ENCODE results near the gene ARCN1. TPM values are rescaled to one million over a fixed set of nuclear protein-coding genes. Genes with fewer than 3 reads are reported as not detected.

The ARCN1 gene
- polyA plus RNA-seq, 2 of the 4 experiments (the other 2 are of a cell fraction), result 88.7 to 150 TPM

- no peak for DNase-seq (ENCODE audit: low read depth in 1 of 2, low spot score in 1 of 2)
- CTCF ChIA-PET, result interaction anchor here (0.7 to 1.0 kb wide), 2 partner anchors 21 to 23 kb away, joined by 3 read pairs; no protein-coding TSS in a partner anchor
- POLR2A ChIA-PET, result no interaction called here
These were observed 39.1 kb upstream of the ARCN1 start for GRCh38 chr11:118532852-118533768.

GRCh38 chr11:118533769-118534729, 38.2 kb upstream of the ARCN1 start:
- WGBS (ENCODE audit: missing lambda C conversion rate), result 82% methylated on average over 22 of the region's 27 CpGs
- ChIA-PET POLR2A (no interaction called here), CTCF (interaction anchor here (0.8 to 1.4 kb wide), 2 partner anchors 8 to 11 kb away, joined by 3 to 4 read pairs; no protein-coding TSS in a partner anchor)
- H3K4me2 ChIP-seq, result no peak overlapping the region
- ATAC-seq (peak; percentile 18 to 31; a peak in 3 of 6 replicates), DNase-seq (ENCODE audit: low read depth in 1 of 2, low spot score in 1 of 2) (no peak), FAIRE-seq (no peak)
- no peaks in the 10 kb centered on the region for H3K4me1 ChIP-seq
- no peak overlapping the region for H3K27ac ChIP-seq
- H3K9me3 ChIP-seq, result no peaks in the 10 kb centered on the region
- H3K4me3 ChIP-seq, result no peak overlapping the region
- no peak for TF ChIP-seq TFCP2L1 (CRISPR knock-in tag; IDR thresholded peaks at IDR 0.05)
- no peak for TF ChIP-seq HEYL (CRISPR knock-in tag; IDR thresholded peaks at IDR 0.05)
- TF ChIP-seq FOSL2 (IDR thresholded peaks at IDR 0.05), result no peak
- no peak for TF ChIP-seq FOSL2 (CRISPR knock-in tag; IDR thresholded peaks at IDR 0.05)
- TF ChIP-seq PBX3 (IDR thresholded peaks at IDR 0.05), result no peak
- no peak for TF ChIP-seq HOXA7 (CRISPR knock-in tag; IDR thresholded peaks at IDR 0.05)
- no peak for TF ChIP-seq TP53 (CRISPR knock-in tag; IDR thresholded peaks at IDR 0.05)
- no peak for TF ChIP-seq RARB (CRISPR knock-in tag; IDR thresholded peaks at IDR 0.05)
- TF ChIP-seq EHF (CRISPR knock-in tag; IDR thresholded peaks at IDR 0.05), result no peak
- no peak for TF ChIP-seq SREBF2 (IDR thresholded peaks at IDR 0.05)
- no peak for TF ChIP-seq BCL3 (IDR thresholded peaks at IDR 0.05)
- TF ChIP-seq JUN (IDR thresholded peaks at IDR 0.05), result no peak

More at GRCh38 chr11:118532852-118533768, 39.1 kb upstream of the ARCN1 start:
- 81% methylated on average over 10 of the region's 19 CpGs for WGBS (ENCODE audit: missing lambda C conversion rate)
- ATAC-seq (no peak), FAIRE-seq (no peak)
- H3K27ac ChIP-seq, result no peak overlapping the region
- no peak overlapping the region for H3K4me2 ChIP-seq
- no peaks in the 10 kb centered on the region for H3K4me1 ChIP-seq
- H3K9me3 ChIP-seq, result no peaks in the 10 kb centered on the region
- TF ChIP-seq CTCF (IDR thresholded peaks at IDR 0.05), result no peak
- TF ChIP-seq, protein P1, sequence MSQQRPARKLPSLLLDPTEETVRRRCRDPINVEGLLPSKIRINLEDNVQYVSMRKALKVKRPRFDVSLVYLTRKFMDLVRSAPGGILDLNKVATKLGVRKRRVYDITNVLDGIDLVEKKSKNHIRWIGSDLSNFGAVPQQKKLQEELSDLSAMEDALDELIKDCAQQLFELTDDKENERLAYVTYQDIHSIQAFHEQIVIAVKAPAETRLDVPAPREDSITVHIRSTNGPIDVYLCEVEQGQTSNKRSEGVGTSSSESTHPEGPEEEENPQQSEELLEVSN (IDR thresholded peaks at IDR 0.05; ENCODE audit: borderline replicate concordance, low read depth), result no peak
- no peak for TF ChIP-seq CBX2 (IDR thresholded peaks at IDR 0.05; ENCODE audit: borderline replicate concordance, low read depth)
- TF ChIP-seq NFE2L2 (conservative IDR thresholded peaks at IDR 0.05; ENCODE audit: low read length), result no peak
- no peak for TF ChIP-seq PHF8 (IDR thresholded peaks at IDR 0.05; ENCODE audit: borderline replicate concordance, low read depth)
- no peak for TF ChIP-seq ESRRA (IDR thresholded peaks at IDR 0.05; ENCODE audit: borderline replicate concordance, low read length)
- no peak for TF ChIP-seq POLR2A (IDR thresholded peaks at IDR 0.05; ENCODE audit: low read length)
- TF ChIP-seq RFX5 (IDR thresholded peaks at IDR 0.05), result no peak
- no peak for TF ChIP-seq ZSCAN20 (CRISPR knock-in tag; IDR thresholded peaks at IDR 0.05)
- no peak for TF ChIP-seq PBX3 (IDR thresholded peaks at IDR 0.05)
- TF ChIP-seq HDAC2 (IDR thresholded peaks at IDR 0.05), result no peak
- TF ChIP-seq SMC3 (IDR thresholded peaks at IDR 0.05), result no peak
- no peak for TF ChIP-seq HOXB5 (CRISPR knock-in tag; IDR thresholded peaks at IDR 0.05)
- TF ChIP-seq, protein P2, sequence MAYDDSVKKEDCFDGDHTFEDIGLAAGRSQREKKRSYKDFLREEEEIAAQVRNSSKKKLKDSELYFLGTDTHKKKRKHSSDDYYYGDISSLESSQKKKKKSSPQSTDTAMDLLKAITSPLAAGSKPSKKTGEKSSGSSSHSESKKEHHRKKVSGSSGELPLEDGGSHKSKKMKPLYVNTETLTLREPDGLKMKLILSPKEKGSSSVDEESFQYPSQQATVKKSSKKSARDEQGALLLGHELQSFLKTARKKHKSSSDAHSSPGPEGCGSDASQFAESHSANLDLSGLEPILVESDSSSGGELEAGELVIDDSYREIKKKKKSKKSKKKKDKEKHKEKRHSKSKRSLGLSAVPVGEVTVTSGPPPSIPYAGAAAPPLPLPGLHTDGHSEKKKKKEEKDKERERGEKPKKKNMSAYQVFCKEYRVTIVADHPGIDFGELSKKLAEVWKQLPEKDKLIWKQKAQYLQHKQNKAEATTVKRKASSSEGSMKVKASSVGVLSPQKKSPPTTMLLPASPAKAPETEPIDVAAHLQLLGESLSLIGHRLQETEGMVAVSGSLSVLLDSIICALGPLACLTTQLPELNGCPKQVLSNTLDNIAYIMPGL (CRISPR knock-in tag; IDR thresholded peaks at IDR 0.05; ENCODE audit: borderline replicate concordance), result no peak
- no peak for TF ChIP-seq RAD21 (conservative IDR thresholded peaks at IDR 0.05 in 1 of 2, IDR thresholded peaks at IDR 0.05 in 1 of 2)
- H3K4me3 ChIP-seq, result no peak overlapping the region
